Measurements from ENCODE around the gene CCNG2. TPM values are rescaled to one million over a fixed set of nuclear protein-coding genes. Genes with fewer than 3 reads are reported as not detected.

Gene CCNG2
- total and polyA plus RNA-seq, 2 of the 13 experiments (the other 11 are each of a cell fraction or from before 2014, with no cell fraction given) = 3.9 to 11.5 TPM

DNA sequence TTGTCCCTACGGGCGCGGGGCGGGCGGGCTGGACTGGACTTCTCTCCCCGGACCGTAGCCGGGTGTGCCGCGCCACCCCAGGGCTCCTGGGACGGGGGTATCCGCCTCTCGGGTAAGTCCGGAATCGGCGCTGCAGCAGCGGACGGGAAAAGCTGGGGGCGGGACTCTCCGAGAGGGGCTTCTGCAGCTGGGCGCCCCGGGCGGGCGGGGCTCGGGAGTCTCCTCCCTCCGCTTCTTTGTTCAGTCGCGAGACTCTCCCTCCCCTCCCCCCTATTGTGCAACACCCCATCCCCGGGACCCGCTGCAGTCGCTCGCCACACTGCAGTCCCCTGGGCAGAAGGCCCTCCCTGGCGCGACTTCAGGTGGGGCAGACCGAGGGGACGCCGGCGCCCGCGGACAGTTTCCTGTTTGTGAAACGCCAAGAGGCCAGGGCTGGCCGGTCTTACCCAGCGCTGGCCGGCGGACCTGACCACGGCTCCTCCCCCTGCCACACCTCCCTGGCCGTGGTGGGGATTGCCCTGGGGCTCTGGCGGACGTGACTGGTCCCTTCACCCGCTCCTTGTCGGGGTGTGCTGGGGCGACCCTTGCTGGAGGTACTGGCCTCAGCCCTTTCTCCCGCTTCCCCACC is 966 bp downstream of the CCNG2 start (continued):
- TF ChIP-seq, protein P1, sequence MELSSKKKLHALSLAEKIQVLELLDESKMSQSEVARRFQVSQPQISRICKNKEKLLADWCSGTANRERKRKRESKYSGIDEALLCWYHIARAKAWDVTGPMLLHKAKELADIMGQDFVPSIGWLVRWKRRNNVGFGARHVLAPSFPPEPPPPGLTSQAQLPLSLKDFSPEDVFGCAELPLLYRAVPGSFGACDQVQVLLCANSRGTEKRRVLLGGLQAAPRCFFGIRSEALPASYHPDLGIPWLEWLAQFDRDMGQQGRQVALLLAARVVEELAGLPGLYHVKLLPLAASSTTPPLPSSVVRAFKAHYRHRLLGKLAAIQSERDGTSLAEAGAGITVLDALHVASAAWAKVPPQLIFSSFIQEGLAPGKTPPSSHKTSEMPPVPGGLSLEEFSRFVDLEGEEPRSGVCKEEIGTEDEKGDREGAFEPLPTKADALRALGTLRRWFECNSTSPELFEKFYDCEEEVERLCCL (CRISPR knock-in tag; IDR thresholded peaks at IDR 0.05; ENCODE audit: borderline replicate concordance) = 0 out of 2 replicates have a peak, but pooled peaks have one; percentile 39
- TF ChIP-seq SIN3B (IDR thresholded peaks at IDR 0.05; ENCODE audit: low read length) (no peak), ZNF263 (CRISPR knock-in tag; IDR thresholded peaks at IDR 0.05) (0 out of 2 replicates have a peak, but pooled peaks have one; percentile 34), NR1H2 (CRISPR knock-in tag; IDR thresholded peaks at IDR 0.05; ENCODE audit: borderline replicate concordance, low read depth) (no peak), ZNF850 (CRISPR knock-in tag; conservative IDR thresholded peaks at IDR 0.05) (0 out of 2 replicates have a peak, but pooled peaks have one; percentile 62), SOX6 (IDR thresholded peaks at IDR 0.05) (no peak), SOX6 (CRISPR knock-in tag; IDR thresholded peaks at IDR 0.05) (peak; percentile 84), PHF20 (CRISPR knock-in tag; IDR thresholded peaks at IDR 0.05) (no peak), GABPB1 (CRISPR knock-in tag; IDR thresholded peaks at IDR 0.05) (peak; percentile 87), MEIS1 (CRISPR knock-in tag; IDR thresholded peaks at IDR 0.05; ENCODE audit: borderline replicate concordance) (0 out of 2 replicates have a peak, but pooled peaks have one; percentile 24), SOX13 (IDR thresholded peaks at IDR 0.05) (no peak), SOX13 (CRISPR knock-in tag; conservative IDR thresholded peaks at IDR 0.05 in 1 of 2, IDR thresholded peaks at IDR 0.05 in 1 of 2) (peak in 1 of 2 experiments; percentile 68; a peak in 2 of 4 replicates), ZNF75D (CRISPR knock-in tag; IDR thresholded peaks at IDR 0.05; ENCODE audit: borderline replicate concordance) (no peak), ZNF282 (IDR thresholded peaks at IDR 0.05; ENCODE audit: partially characterized antibody) (no peak)
- TF ChIP-seq, protein P2, sequence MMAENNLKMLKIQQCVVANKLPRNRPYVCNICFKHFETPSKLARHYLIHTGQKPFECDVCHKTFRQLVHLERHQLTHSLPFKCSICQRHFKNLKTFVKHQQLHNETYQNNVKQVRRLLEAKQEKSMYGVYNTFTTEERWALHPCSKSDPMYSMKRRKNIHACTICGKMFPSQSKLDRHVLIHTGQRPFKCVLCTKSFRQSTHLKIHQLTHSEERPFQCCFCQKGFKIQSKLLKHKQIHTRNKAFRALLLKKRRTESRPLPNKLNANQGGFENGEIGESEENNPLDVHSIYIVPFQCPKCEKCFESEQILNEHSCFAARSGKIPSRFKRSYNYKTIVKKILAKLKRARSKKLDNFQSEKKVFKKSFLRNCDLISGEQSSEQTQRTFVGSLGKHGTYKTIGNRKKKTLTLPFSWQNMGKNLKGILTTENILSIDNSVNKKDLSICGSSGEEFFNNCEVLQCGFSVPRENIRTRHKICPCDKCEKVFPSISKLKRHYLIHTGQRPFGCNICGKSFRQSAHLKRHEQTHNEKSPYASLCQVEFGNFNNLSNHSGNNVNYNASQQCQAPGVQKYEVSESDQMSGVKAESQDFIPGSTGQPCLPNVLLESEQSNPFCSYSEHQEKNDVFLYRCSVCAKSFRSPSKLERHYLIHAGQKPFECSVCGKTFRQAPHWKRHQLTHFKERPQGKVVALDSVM (CRISPR knock-in tag; IDR thresholded peaks at IDR 0.05) = no peak
- TF ChIP-seq, protein P3, sequence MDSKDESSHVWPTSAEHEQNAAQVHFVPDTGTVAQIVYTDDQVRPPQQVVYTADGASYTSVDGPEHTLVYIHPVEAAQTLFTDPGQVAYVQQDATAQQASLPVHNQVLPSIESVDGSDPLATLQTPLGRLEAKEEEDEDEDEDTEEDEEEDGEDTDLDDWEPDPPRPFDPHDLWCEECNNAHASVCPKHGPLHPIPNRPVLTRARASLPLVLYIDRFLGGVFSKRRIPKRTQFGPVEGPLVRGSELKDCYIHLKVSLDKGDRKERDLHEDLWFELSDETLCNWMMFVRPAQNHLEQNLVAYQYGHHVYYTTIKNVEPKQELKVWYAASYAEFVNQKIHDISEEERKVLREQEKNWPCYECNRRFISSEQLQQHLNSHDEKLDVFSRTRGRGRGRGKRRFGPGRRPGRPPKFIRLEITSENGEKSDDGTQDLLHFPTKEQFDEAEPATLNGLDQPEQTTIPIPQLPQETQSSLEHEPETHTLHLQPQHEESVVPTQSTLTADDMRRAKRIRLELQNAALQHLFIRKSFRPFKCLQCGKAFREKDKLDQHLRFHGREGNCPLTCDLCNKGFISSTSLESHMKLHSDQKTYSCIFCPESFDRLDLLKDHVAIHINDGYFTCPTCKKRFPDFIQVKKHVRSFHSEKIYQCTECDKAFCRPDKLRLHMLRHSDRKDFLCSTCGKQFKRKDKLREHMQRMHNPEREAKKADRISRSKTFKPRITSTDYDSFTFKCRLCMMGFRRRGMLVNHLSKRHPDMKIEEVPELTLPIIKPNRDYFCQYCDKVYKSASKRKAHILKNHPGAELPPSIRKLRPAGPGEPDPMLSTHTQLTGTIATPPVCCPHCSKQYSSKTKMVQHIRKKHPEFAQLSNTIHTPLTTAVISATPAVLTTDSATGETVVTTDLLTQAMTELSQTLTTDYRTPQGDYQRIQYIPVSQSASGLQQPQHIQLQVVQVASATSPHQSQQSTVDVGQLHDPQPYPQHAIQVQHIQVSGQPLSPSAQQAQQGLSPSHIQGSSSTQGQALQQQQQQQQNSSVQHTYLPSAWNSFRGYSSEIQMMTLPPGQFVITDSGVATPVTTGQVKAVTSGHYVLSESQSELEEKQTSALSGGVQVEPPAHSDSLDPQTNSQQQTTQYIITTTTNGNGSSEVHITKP (CRISPR knock-in tag; IDR thresholded peaks at IDR 0.05; ENCODE audit: low read depth) = peak; percentile 74
- TF ChIP-seq, protein P4, sequence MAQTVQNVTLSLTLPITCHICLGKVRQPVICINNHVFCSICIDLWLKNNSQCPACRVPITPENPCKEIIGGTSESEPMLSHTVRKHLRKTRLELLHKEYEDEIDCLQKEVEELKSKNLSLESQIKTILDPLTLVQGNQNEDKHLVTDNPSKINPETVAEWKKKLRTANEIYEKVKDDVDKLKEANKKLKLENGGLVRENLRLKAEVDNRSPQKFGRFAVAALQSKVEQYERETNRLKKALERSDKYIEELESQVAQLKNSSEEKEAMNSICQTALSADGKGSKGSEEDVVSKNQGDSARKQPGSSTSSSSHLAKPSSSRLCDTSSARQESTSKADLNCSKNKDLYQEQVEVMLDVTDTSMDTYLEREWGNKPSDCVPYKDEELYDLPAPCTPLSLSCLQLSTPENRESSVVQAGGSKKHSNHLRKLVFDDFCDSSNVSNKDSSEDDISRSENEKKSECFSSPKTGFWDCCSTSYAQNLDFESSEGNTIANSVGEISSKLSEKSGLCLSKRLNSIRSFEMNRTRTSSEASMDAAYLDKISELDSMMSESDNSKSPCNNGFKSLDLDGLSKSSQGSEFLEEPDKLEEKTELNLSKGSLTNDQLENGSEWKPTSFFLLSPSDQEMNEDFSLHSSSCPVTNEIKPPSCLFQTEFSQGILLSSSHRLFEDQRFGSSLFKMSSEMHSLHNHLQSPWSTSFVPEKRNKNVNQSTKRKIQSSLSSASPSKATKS (CRISPR knock-in tag; IDR thresholded peaks at IDR 0.05) = 0 out of 2 replicates have a peak, but pooled peaks have one; percentile 38
- TF ChIP-seq, protein P5, sequence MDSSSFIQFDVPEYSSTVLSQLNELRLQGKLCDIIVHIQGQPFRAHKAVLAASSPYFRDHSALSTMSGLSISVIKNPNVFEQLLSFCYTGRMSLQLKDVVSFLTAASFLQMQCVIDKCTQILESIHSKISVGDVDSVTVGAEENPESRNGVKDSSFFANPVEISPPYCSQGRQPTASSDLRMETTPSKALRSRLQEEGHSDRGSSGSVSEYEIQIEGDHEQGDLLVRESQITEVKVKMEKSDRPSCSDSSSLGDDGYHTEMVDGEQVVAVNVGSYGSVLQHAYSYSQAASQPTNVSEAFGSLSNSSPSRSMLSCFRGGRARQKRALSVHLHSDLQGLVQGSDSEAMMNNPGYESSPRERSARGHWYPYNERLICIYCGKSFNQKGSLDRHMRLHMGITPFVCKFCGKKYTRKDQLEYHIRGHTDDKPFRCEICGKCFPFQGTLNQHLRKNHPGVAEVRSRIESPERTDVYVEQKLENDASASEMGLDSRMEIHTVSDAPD (CRISPR knock-in tag; IDR thresholded peaks at IDR 0.05) = no peak

Data from HepG2 (cell line).